ENCODE measurements around the gene NKD1.

DNA sequence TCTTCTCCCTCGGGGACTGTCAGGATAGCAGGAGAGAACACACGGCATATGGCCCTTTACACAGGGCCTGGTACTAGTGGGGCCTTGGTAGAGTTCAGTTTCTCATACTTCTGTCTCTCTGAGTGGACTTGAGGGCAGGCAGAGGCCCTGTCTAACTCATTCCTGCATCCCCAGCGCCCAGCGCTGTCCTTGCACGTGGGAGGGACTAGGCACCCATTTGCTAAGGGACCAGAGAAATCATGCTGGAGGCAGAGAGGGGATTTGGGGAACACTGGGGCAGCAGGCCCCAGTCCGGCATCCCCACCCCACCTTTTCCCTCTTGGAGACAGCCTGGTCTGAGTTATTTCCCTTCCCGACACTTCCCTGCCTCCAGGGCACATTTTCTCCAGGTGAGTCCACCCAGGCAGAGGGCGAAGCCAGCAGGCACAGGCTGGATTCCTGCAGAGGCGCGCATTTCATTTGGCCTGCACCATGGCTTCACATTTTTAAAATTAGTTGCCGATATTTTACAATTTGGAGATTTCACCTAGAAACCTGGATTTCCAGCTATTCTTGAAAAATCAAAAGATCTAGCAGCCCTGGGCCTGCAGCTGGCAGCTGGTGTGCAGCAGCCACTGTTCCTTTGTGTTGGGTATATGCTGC is 9.7 kb upstream of the NKD1 start:
- TF ChIP-seq, protein P1, sequence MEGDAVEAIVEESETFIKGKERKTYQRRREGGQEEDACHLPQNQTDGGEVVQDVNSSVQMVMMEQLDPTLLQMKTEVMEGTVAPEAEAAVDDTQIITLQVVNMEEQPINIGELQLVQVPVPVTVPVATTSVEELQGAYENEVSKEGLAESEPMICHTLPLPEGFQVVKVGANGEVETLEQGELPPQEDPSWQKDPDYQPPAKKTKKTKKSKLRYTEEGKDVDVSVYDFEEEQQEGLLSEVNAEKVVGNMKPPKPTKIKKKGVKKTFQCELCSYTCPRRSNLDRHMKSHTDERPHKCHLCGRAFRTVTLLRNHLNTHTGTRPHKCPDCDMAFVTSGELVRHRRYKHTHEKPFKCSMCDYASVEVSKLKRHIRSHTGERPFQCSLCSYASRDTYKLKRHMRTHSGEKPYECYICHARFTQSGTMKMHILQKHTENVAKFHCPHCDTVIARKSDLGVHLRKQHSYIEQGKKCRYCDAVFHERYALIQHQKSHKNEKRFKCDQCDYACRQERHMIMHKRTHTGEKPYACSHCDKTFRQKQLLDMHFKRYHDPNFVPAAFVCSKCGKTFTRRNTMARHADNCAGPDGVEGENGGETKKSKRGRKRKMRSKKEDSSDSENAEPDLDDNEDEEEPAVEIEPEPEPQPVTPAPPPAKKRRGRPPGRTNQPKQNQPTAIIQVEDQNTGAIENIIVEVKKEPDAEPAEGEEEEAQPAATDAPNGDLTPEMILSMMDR (IDR thresholded peaks at IDR 0.05): no peak
- no peak for TF ChIP-seq POLR2A (IDR thresholded peaks at IDR 0.05)

Data from breast epithelium (tissue), 3 donors.